DOHH2 (cell line): ENCODE measurements around the gene C1QTNF12.

ENCODE experiments used
- H3F3A ChIP-seq: fragments of 200-600 bp; sonication (generic), shearing (Covaris generic); 2 replicates; pipeline ENCODE4 v1.6.0; 2016; ENCODE audit warnings: antibody characterized with exemption, mild to moderate bottlenecking; ENCODE audit not compliant: control insufficient read depth, insufficient read depth
- H3K27ac ChIP-seq: fragments of 200-600 bp; sonication (generic); 2 replicates; pipeline ENCODE4 v1.5.1; 2014; ENCODE audit warnings: low read depth, mild to moderate bottlenecking, low read length, moderate library complexity
- H3K27me3 ChIP-seq: fragments of 200-600 bp; sonication (generic); 2 replicates; pipeline ENCODE4 v1.6.1; 2014; ENCODE audit warnings: mild to moderate bottlenecking, low read length, mixed read lengths; ENCODE audit not compliant: control insufficient read depth
- H3K36me3 ChIP-seq: fragments of 200-600 bp; sonication (generic); 2 replicates; pipeline ENCODE4 v1.6.1; 2014; ENCODE audit warnings: mild to moderate bottlenecking, low read length, moderate library complexity, mixed read lengths; ENCODE audit not compliant: control insufficient read depth
- H3K4me1 ChIP-seq: fragments of 200-600 bp; sonication (generic); 2 replicates; pipeline ENCODE4 v1.6.1; 2014; ENCODE audit warnings: mild to moderate bottlenecking, low read length, mixed read lengths; ENCODE audit not compliant: control insufficient read depth
- H3K4me2 ChIP-seq: fragments of 200-600 bp; sonication (generic); 2 replicates; pipeline ENCODE4 v1.6.0; 2014; ENCODE audit warnings: mild to moderate bottlenecking, low read length, moderate library complexity
- H3K4me3 ChIP-seq: fragments of 200-600 bp; sonication (generic); 2 replicates; pipeline ENCODE4 v1.5.1; 2014; ENCODE audit warnings: mild to moderate bottlenecking, low read length, mixed read lengths
- H3K79me2 ChIP-seq: fragments of 200-600 bp; sonication (generic); 2 replicates; pipeline ENCODE4 v1.6.1; 2014; ENCODE audit warnings: mild to moderate bottlenecking, low read length, mixed read lengths; ENCODE audit not compliant: control insufficient read depth
- H3K9me2 ChIP-seq: fragments of 200-600 bp; sonication (generic); replicated peaks from 2 replicates; pipeline ENCODE4 v1.6.1; 2014; ENCODE audit warnings: mild to moderate bottlenecking, low read length, mixed read lengths; ENCODE audit not compliant: control insufficient read depth
- H3K9me3 ChIP-seq: fragments of 200-600 bp; sonication (generic); 2 replicates; pipeline ENCODE4 v1.6.1; 2014; ENCODE audit warnings: antibody characterized with exemption, low read length, mixed read lengths; ENCODE audit not compliant: control insufficient read depth, insufficient read depth
- H4K20me1 ChIP-seq: fragments of 200-600 bp; sonication (generic); 2 replicates; pipeline ENCODE4 v1.6.0; 2014; ENCODE audit warnings: low read depth, mild to moderate bottlenecking, antibody characterized with exemption, low read length, moderate library complexity; ENCODE audit not compliant: control insufficient read depth, insufficient read depth
- CTCF ChIP-seq: fragments of 200-600 bp; sonication (generic); IDR thresholded peaks from one replicate; pipeline ENCODE4 v1.5.1; 2014; ENCODE audit warnings: antibody characterized with exemption, mild to moderate bottlenecking, low read depth, low read length; ENCODE audit not compliant: poor library complexity, severe bottlenecking
- EZH2phosphoT487 ChIP-seq: fragments of 200-600 bp; sonication (generic); IDR thresholded peaks from 2 replicates; pipeline ENCODE4 v1.6.1; 2017; ENCODE audit warnings: borderline replicate concordance, mild to moderate bottlenecking, antibody characterized with exemption, low read length, moderate library complexity, mixed read lengths

Gene C1QTNF12

GRCh38 chr1:1285102-1285571 lies 38.6 kb upstream of the C1QTNF12 start:
- TF ChIP-seq EZH2phosphoT487 (no peak), CTCF (no peak)
- H3K4me3 ChIP-seq = no peak overlapping the region
- H4K20me1 ChIP-seq = no peaks in the 10 kb centered on the region
- H3F3A ChIP-seq = no peaks in the 10 kb centered on the region
- no peaks in the 10 kb centered on the region for H3K9me2 ChIP-seq
- H3K4me2 ChIP-seq = no peak overlapping the region
- no peak overlapping the region for H3K27ac ChIP-seq
- H3K36me3 ChIP-seq = no peaks in the 10 kb centered on the region
- H3K27me3 ChIP-seq = no peaks in the 10 kb centered on the region
- H3K9me3 ChIP-seq = no peaks in the 10 kb centered on the region; the same call in 1 of the 2 replicates
- H3K4me1 ChIP-seq = no peaks in the 10 kb centered on the region
- no peaks in the 10 kb centered on the region for H3K79me2 ChIP-seq

- no peaks in the 10 kb centered on the region; the same call in 1 of the 2 replicates for H3K9me3 ChIP-seq
- H3K9me2 ChIP-seq = no peaks in the 10 kb centered on the region
- no peak overlapping the region for H3K4me2 ChIP-seq
- H3K36me3 ChIP-seq = no peaks in the 10 kb centered on the region
- no peak overlapping the region for H3K4me3 ChIP-seq
- H3K27ac ChIP-seq = no peak overlapping the region
- no peak for TF ChIP-seq EZH2phosphoT487
- TF ChIP-seq CTCF = no peak
- H3K4me1 ChIP-seq = no peaks in the 10 kb centered on the region
- H3K27me3 ChIP-seq = no peaks in the 10 kb centered on the region
- H3K79me2 ChIP-seq = no peaks in the 10 kb centered on the region
- no peaks in the 10 kb centered on the region for H4K20me1 ChIP-seq
- no peaks in the 10 kb centered on the region for H3F3A ChIP-seq
These were observed 37.9 kb upstream of the C1QTNF12 start for GRCh38 chr1:1284221-1285101.

GRCh38 chr1:1283821-1284220 lies 37.3 kb upstream of the C1QTNF12 start:
- TF ChIP-seq EZH2phosphoT487 = no peak
- TF ChIP-seq CTCF = no peak
- H4K20me1 ChIP-seq = no peaks in the 10 kb centered on the region
- H3F3A ChIP-seq = no peaks in the 10 kb centered on the region
- no peaks in the 10 kb centered on the region for H3K9me2 ChIP-seq
- no peaks in the 10 kb centered on the region for H3K4me1 ChIP-seq
- no peak overlapping the region for H3K4me3 ChIP-seq
- no peak overlapping the region for H3K4me2 ChIP-seq
- no peak overlapping the region for H3K27ac ChIP-seq
- no peaks in the 10 kb centered on the region for H3K36me3 ChIP-seq
- H3K79me2 ChIP-seq = no peaks in the 10 kb centered on the region
- H3K9me3 ChIP-seq = no peaks in the 10 kb centered on the region; the same call in 1 of the 2 replicates
- no peaks in the 10 kb centered on the region for H3K27me3 ChIP-seq
